GM18909 (cell line): ENCODE results near the gene NHLRC4.

Experiments used
- ATAC-seq: cut with Tn5 transposase; IDR thresholded peaks from one replicate; pipeline ENCODE4 v1.9.1; 2021; ENCODE audit warnings: mild to moderate bottlenecking; ENCODE audit not compliant: unreplicated experiment, poor library complexity

NHLRC4 gene

GRCh38 chr16:530111-530817 lies 36.5 kb upstream of the NHLRC4 start:
- ATAC-seq = no peak

DNA sequence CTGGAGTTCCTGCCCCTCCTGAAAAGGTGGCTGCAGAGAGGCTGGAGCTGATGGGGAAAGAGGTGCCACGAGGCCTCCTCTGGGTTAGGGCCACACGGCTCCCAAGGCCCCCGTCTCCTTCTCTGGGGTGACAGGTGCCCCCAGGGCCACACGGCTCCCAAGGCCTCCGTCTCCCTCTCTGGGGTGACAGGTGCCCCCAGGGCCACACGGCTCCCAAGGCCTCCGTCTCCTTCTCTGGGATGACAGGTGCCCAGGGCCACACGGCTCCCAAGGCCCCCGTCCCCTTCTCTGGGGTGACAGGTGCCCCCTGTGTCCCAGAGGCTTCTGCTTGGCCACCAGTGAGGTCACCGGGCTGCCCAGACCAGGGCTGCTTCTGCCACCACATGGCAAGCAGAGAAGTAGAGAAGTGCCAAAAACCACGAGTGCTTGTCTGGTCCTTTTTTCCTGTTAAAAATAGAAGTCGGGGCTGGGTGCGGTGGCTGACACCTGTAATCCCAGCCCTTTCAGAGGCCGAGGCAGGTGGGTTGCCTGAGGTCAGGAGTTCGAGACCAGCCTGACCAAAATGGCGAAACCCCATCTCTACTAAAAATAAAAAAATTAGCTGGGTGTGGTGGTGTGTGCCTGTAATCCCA lies 35.2 kb upstream of the NHLRC4 start:
- no peak for ATAC-seq

DNA sequence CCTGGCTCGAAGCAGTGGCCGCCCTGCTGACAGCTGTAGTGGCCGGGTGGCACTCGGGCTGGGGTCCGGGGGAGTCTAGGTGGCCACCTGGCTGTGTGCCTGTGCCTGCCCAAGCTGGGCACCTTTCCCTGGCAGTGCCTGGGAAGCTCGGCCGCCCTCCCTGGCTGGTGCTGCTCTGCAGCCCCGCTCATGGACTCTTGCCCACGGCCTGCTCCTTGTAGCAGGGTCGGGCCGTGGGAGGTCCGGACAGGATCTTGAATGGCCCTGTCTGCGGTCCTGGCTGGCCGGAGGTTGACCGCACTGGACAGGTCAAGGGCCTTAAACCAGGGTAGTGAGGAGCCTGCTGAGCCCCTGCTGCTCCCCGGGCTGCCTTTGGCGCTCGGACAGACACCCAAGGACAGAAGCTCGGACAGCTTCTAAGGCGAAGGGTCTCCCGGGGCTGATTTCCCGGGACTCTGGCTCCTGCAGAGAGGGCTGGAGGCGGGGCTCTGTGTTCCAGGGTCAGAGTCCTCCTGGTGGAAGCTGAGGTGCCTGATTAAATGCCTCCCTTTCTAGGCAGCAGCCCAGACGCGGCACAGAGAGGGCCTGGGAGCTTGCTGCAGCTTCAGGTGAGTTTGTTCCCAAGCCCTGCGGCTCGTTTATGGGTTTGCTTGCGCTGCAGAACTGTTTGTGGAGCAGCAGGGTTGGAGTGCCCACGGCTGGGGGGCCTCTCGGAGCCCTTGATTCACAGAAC lies 33.2 kb upstream of the NHLRC4 start:
- no peak for ATAC-seq

DNA sequence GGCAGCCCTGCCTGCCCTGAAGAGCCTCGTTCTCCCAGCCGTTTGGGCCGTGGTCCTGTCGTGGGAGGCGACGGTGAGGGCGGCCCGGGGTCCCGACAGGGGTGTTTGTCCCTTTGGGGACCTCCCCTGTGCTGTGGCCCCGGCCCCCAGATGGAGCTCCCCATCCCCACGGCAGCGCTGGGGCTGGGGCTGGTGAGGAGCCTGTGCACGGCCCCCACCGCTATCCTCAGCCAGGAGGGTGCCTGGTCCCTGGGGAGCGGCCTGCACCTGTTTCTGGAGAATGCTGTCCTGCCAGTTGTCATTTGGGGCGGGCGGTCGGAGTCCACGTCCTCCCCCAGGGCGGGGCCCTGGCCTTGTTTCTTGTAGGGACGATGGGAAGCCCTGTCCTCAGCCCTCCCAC lies 32.7 kb upstream of the NHLRC4 start:
- ATAC-seq = no peak

DNA sequence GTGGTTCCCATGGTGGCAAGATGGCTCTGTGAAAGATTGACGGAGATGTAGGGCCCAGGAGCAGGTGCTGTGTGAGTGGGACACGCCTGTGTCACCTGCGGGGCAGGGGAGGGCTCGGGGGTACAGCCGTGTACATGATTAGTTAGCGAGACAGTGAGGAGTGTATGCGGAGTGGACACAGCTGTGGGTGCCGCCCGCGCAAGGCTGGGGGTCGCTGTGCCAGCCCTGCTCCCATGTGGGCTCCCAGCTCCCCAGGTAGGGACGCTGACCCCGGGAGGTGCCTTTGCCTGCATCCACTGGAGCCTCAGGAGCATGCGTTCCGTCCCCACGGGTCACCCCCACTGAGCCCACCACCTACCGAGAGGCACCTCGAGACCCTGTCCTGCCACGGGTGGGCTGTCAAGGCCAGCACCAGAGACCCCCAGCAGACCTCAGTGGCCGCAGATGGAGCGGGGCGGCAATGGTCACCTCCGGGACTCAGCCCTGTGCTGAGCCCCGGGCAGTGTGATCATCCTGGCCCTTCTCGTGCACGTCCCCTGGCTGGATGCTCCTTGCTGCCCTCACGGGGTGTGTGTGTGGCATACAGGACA lies 31.9 kb upstream of the NHLRC4 start:
- ATAC-seq = no peak

DNA sequence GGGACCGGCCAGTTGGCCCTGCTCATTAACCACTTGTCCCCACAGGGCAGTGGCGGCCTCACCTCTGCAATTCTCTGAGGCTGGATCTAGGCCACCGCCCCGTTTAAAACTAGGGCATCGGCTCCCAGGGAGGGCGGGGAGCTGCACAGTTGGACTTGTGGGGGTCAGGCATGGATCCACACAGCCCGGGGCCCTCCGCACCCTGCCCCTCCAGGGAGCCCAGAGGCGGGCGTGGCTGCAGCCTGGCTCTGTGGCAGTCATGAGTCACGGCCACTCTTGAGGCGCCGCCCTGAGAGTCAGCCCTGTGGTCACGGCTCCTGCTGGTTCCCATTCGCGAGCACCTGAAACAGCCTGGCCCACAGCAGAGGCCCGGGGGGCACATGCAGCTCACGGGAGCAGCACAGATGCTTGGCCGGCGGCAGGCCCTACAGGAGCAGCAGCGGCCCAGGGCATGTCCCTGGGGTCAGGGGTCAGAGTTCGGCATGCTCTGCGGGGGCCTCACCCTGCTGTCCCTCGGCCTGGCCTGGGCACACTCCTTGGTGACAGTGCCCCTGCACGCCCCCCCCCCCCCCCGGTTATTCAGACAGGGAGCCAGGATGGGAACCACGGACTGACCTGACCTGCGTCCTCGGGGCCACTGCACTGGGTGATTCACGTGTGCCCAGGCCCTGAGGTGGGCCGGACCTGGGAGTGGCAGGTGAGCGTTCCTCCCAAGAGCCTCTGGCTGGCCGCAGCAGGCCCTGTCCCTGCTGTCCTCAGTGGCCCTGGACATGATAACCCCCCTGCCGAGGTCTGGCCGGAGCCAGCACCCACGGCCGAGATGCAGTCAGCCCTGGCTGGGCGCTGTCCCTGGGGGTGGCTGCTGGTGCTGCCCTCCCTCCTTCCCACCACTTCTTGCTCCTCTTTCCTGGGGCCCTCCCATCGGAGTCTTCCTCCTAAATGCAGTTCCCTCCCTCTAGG lies 31.1 kb upstream of the NHLRC4 start:
- ATAC-seq = no peak

DNA sequence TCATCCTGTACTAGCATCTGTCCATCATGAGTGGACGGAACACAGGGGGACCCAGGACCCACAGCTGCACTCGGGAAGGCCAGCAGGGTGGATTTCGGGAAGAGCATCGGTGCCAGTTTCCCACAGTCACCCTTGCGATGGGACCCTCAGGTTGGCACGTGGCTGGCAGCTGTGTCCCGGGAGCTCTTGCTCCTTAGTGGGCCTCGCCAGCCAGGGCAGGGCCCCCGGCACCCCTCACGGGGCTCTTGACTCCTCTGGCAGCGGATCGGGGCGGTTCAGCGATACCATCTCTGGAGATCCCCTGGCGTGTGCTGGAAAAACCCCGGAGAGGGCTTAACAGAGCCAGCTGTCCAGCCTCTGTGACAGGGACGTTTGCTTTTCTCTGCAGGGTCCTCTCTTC lies 30.1 kb upstream of the NHLRC4 start:
- no peak for ATAC-seq

GRCh38 chr16:537415-538335 lies 29.1 kb upstream of the NHLRC4 start:
- ATAC-seq = no peak

DNA sequence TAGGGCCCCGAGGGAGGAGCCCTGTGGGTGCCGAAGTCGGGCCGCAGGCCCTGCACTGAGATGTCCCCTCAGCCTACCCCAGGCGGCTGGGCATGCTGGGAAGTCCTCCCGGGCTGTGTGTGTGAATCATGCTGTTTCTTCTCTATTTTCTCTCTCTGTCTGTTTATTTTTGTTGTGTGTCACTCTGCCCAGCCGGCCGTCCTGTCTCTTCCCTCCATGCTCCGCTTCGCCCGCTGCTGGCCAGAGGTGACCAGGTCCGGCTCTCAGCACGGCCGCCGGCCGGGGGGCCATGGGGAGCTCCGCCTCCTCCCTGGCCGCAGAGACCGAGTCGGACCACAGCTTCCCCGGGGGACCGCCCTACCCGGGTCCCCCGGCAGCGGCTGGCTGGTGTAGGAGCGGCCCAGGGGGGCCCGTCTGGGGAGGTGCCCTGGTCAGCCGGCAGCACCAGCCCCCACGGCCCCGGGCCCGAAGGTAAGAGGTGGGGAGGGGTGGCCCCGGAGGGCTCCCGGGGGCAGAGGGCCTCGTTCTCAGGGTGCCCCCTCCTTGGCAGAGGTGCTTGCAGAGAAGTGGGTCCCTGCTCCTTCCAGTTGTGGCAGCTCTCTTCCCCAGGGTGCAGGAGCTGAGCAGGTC lies 26.8 kb upstream of the NHLRC4 start:
- ATAC-seq = no peak

DNA sequence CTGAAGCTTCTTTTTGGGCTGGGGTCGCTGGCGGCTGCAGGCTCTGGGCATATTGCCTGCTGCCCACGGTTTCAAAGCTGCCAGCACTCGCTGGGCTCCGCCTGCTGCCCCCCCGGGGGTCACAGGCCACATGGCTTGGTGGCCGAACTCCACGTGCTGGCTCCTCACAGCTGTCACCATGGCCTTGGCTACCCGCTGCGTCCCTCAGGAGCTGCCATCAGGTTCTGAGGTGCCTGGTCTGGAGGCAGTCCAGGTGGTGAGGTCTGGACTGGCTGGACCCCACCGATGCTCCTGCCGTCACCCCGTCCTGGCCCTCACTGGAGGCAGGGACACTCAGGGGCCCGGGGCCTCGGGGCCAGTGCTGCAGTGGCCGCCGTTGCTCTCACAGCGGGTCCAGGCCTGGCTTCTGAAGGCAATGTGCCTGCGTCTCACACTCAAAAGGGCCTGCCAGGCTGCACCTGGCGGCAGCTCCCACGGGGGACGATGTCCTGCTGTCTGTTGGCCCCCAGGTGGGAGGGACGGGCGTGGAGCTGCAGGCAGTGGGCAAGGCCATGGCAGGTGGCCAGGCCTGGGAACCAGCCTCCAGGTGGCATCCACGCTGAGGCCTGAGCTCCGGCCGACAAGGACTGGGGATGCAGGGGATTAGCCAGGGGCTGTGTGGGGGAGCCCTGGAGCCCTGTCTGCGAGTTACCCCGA lies 26.0 kb upstream of the NHLRC4 start:
- ATAC-seq = no peak

GRCh38 chr16:543301-544164 lies 23.3 kb upstream of the NHLRC4 start:
- ATAC-seq = no peak

DNA sequence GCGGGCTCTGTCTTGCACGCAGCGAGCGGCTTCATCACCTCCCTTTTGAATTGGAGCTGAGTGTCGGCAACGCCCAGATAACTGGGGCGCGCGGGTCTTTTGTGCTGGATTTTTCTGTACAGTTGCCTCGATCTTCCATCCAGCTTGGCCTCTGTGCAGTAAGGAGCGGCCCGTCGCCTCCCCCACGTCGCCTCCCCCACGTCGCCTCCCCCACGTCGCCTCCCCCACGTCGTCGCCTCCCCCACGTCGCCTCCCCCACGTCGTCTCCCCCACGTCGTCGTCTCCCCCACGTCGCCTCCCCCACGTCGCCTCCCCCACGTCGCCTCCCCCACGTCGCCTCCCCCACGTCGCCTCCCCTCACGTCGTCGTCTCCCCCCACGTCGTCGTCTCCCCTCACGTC lies 22.3 kb upstream of the NHLRC4 start:
- no peak for ATAC-seq

- no peak for ATAC-seq
These were observed 19.7 kb upstream of the NHLRC4 start for GRCh38 chr16:546909-547770.

- no peak for ATAC-seq
These were observed 18.2 kb upstream of the NHLRC4 start for GRCh38 chr16:548586-548985.

DNA sequence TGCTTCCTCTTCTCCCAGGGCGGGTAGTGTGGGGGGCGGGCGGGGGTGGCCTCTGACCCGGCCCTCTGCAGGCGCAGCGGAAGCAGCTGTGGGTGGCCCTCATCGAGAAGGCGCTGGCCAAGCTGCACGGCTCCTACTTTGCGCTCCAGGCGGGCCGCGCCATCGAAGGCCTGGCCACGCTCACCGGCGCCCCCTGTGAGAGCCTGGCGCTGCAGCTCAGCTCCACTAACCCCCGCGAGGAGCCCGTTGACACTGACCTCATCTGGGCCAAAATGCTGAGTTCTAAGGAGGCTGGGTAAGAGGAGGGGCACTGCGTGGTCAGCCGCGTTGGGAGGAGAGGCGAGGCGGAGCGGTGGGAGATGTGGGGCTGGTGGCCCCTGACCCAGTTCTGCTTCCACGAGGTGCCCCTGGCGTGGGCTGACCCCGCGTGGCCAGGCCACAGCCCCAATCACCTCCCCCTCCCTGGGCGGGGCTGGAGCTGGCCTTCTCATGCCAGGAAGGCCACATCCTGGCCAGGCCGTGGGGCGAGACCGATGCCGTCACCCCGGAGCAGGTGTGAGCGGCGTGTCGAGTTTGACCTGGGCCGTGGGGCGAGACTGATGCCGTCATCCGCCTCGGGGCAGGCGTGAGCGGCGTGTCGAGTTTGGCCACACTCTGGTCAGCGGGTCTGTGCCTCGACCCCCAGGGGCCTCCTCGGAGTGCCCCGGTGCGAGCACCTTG lies 17.1 kb upstream of the NHLRC4 start:
- ATAC-seq = no peak

- no peak for ATAC-seq
These were observed 15.6 kb upstream of the NHLRC4 start for GRCh38 chr16:551210-551609.
